ENCODE data around the gene SBF1. TPM values are rescaled to one million over a fixed set of nuclear protein-coding genes. Genes with fewer than 3 reads are reported as not detected.

Gene SBF1
- total RNA-seq, 4 donors from 2014 or later: 80.0 to 227 (median 128) TPM

- 88 to 95% methylated on average over 3 to 17 of the region's 20 CpGs for WGBS, 2 donors
Observed at GRCh38 chr22:50517495-50518260, 42.8 kb upstream of the SBF1 start.

GRCh38 chr22:50516891-50517290 is 42.1 kb upstream of the SBF1 start:
- Histone ChIP-seq H3K27me3 (no peaks in the 10 kb centered on the region), H3K9me3 (no peaks in the 10 kb centered on the region), H3K36me3 (peaks cover 12 to 25% of the 10 kb centered on the region in 2 donors), H3K4me1 (no peaks in the 10 kb centered on the region), H3K27ac (no peak overlapping the region), H3K4me3 (replicated peaks in 1 of 3) (no peak overlapping the region)
- no peak for DNase-seq
- WGBS, 2 donors: 82 to 91% methylated on average over 10 to 16 of the region's 16 CpGs
- intact Hi-C loops (cut with DNase I): no loop called here
- TF ChIP-seq POLR2A (IDR thresholded peaks at IDR 0.05): no peak
- TF ChIP-seq, protein P1, sequence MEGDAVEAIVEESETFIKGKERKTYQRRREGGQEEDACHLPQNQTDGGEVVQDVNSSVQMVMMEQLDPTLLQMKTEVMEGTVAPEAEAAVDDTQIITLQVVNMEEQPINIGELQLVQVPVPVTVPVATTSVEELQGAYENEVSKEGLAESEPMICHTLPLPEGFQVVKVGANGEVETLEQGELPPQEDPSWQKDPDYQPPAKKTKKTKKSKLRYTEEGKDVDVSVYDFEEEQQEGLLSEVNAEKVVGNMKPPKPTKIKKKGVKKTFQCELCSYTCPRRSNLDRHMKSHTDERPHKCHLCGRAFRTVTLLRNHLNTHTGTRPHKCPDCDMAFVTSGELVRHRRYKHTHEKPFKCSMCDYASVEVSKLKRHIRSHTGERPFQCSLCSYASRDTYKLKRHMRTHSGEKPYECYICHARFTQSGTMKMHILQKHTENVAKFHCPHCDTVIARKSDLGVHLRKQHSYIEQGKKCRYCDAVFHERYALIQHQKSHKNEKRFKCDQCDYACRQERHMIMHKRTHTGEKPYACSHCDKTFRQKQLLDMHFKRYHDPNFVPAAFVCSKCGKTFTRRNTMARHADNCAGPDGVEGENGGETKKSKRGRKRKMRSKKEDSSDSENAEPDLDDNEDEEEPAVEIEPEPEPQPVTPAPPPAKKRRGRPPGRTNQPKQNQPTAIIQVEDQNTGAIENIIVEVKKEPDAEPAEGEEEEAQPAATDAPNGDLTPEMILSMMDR (IDR thresholded peaks at IDR 0.05): no peak

More at GRCh38 chr22:50517495-50518260, 42.8 kb upstream of the SBF1 start:
- H3K27me3 ChIP-seq: no peaks in the 10 kb centered on the region
- H3K27ac ChIP-seq: no peak overlapping the region
- TF ChIP-seq, protein P1 (IDR thresholded peaks at IDR 0.05): no peak
- TF ChIP-seq POLR2A (IDR thresholded peaks at IDR 0.05): no peak
- no peaks in the 10 kb centered on the region for H3K9me3 ChIP-seq
- DNase-seq: no peak
- H3K4me1 ChIP-seq: no peaks in the 10 kb centered on the region
- intact Hi-C loops (cut with DNase I): no loop called here
- no peak overlapping the region for H3K4me3 ChIP-seq (replicated peaks in 1 of 3)
- H3K36me3 ChIP-seq: peaks cover 19 to 33% of the 10 kb centered on the region in 2 donors

DNA sequence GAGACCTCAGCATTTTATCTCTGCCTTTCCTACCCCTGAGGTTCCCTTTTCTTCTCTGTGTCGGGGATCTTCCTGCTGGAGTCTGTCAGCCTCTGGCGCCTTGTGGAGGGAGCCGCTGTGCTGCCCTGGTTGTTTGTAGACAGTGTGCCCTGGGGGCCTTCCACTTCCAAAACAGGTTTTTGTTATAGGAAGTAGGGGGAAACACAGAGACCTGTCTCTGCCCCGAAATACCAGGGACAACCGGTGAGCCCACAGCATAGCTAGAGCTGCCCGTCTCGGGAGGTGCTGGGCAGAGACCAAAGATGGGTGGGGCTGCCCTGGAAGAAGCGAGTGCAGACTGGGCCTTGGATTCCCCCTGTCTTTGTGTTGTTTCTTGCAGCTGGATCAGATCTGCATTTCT is 41.2 kb upstream of the SBF1 start:
- WGBS, 2 donors: 87 to 89% methylated on average over 8 of the region's 8 CpGs
- intact Hi-C loops (cut with DNase I): no loop called here

DNA sequence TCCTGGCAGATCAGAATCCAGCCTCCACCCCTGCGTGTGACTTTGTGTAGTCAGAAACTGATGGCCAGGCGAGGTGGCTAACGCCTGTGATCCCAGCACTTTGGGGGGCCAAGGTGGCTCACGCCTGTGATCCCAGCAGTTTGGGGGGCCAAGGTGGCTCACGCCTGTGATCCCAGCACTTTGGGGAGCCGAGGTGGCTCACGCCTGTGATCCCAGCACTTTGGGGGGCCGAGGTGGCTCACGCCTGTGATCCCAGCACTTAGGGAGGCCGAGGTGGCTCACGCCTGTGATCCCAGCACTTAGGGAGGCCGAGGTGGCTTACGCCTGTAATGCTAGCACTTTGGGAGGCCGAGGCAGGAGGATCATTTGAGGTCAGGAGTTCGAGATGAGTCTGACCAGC is 38.3 kb upstream of the SBF1 start:
- H3K27ac ChIP-seq: no peak overlapping the region
- 93 to 98% methylated on average over 14 to 15 of the region's 15 CpGs for WGBS, 2 donors

More for the DNA sequence above, 41.2 kb upstream of the SBF1 start:
- Histone ChIP-seq H3K9me3 (no peaks in the 10 kb centered on the region), H3K36me3 (peaks cover 8 to 22% of the 10 kb centered on the region in 2 donors), H3K27ac (no peak overlapping the region), H3K4me3 (replicated peaks in 1 of 3) (no peak overlapping the region), H3K4me1 (no peaks in the 10 kb centered on the region), H3K27me3 (no peaks in the 10 kb centered on the region)
- no peak for DNase-seq
- TF ChIP-seq, protein P1 (IDR thresholded peaks at IDR 0.05): no peak
- no peak for TF ChIP-seq POLR2A (IDR thresholded peaks at IDR 0.05)

More for the DNA sequence above, 38.3 kb upstream of the SBF1 start:
- TF ChIP-seq POLR2A (IDR thresholded peaks at IDR 0.05): no peak
- TF ChIP-seq, protein P1 (IDR thresholded peaks at IDR 0.05): no peak
- intact Hi-C loops (cut with DNase I): no loop called here
- no peaks in the 10 kb centered on the region for H3K9me3 ChIP-seq
- H3K27me3 ChIP-seq: no peaks in the 10 kb centered on the region
- H3K4me1 ChIP-seq: peaks cover 0 to 6% of the 10 kb centered on the region in 2 donors
- H3K36me3 ChIP-seq: peaks cover 8 to 13% of the 10 kb centered on the region in 2 donors
- no peak overlapping the region for H3K4me3 ChIP-seq (replicated peaks in 1 of 3)
- DNase-seq: no peak
